ENCODE data around the gene ZDHHC3. TPM values are rescaled to one million over a fixed set of nuclear protein-coding genes. Genes with fewer than 3 reads are reported as not detected.

The ZDHHC3 gene
- total RNA-seq, 1 experiment from 2014 or later: 49.5 TPM

- DNase-seq (ENCODE audit: low read depth, low spot score) (no peak), ATAC-seq (no peak)
- Histone ChIP-seq H3K4me1 (ENCODE audit: control insufficient read depth, insufficient read depth, low read length) (no peaks in the 10 kb centered on the region), H3K27me3 (ENCODE audit: control insufficient read depth, insufficient read depth, low read length) (no peaks in the 10 kb centered on the region), H3K27ac (ENCODE audit: low read length) (no peak overlapping the region), H3K9me3 (ENCODE audit: control insufficient read depth, insufficient read depth, low read depth, low read length) (no peaks in the 10 kb centered on the region), H3K4me3 (ENCODE audit: low read depth in 2 of 2, low read length in 2 of 2) (no peak overlapping the region), H3K36me3 (ENCODE audit: control insufficient read depth, insufficient read depth, low read length) (no peaks in the 10 kb centered on the region)
- intact Hi-C loops (cut with micrococcal nuclease; ENCODE audit: unreplicated experiment) (no loop called here), in situ Hi-C loops (cut with HindIII; ENCODE audit: low pct_unique_long_range_greater_than_20kb, low sequenced_read_pairs) (no loop called here)
- POLR2A ChIA-PET: no interaction called here
- no peak for TF ChIP-seq POLR2AphosphoS5 (IDR thresholded peaks at IDR 0.05; ENCODE audit: low read depth, low read length)
- TF ChIP-seq TCF7L2 (IDR thresholded peaks at IDR 0.05; ENCODE audit: low read depth, low read length): no peak
- TF ChIP-seq CTCF (IDR thresholded peaks at IDR 0.05): no peak
- no peak for TF ChIP-seq SIN3A (IDR thresholded peaks at IDR 0.05; ENCODE audit: borderline replicate concordance, insufficient read depth, low read depth, low read length)
- TF ChIP-seq, protein P1, sequence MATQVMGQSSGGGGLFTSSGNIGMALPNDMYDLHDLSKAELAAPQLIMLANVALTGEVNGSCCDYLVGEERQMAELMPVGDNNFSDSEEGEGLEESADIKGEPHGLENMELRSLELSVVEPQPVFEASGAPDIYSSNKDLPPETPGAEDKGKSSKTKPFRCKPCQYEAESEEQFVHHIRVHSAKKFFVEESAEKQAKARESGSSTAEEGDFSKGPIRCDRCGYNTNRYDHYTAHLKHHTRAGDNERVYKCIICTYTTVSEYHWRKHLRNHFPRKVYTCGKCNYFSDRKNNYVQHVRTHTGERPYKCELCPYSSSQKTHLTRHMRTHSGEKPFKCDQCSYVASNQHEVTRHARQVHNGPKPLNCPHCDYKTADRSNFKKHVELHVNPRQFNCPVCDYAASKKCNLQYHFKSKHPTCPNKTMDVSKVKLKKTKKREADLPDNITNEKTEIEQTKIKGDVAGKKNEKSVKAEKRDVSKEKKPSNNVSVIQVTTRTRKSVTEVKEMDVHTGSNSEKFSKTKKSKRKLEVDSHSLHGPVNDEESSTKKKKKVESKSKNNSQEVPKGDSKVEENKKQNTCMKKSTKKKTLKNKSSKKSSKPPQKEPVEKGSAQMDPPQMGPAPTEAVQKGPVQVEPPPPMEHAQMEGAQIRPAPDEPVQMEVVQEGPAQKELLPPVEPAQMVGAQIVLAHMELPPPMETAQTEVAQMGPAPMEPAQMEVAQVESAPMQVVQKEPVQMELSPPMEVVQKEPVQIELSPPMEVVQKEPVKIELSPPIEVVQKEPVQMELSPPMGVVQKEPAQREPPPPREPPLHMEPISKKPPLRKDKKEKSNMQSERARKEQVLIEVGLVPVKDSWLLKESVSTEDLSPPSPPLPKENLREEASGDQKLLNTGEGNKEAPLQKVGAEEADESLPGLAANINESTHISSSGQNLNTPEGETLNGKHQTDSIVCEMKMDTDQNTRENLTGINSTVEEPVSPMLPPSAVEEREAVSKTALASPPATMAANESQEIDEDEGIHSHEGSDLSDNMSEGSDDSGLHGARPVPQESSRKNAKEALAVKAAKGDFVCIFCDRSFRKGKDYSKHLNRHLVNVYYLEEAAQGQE (IDR thresholded peaks at IDR 0.05; ENCODE audit: insufficient read depth in 1 of 2, low read depth in 2 of 2, low read length in 1 of 2): no peak
- CTCF ChIA-PET: no interaction called here
- BruUV-seq (replicated peaks): no TSS peak
These were observed 31.1 kb upstream of the ZDHHC3 start for GRCh38 chr3:45007091-45007490.

GRCh38 chr3:45003859-45004258, 27.9 kb upstream of the ZDHHC3 start:
- POLR2A ChIA-PET: no interaction called here
- H3K4me1 ChIP-seq (ENCODE audit: control insufficient read depth, insufficient read depth, low read length): no peaks in the 10 kb centered on the region
- intact Hi-C loops (cut with micrococcal nuclease; ENCODE audit: unreplicated experiment): no loop called here
- DNase-seq (ENCODE audit: low read depth, low spot score) (no peak), ATAC-seq (no peak)
- BruUV-seq (replicated peaks): no TSS peak
- no peak overlapping the region for H3K27ac ChIP-seq (ENCODE audit: low read length)
- H3K4me3 ChIP-seq (ENCODE audit: low read depth in 2 of 2, low read length in 2 of 2): no peak overlapping the region
- CTCF ChIA-PET: no interaction called here
- in situ Hi-C loops (cut with HindIII; ENCODE audit: low pct_unique_long_range_greater_than_20kb, low sequenced_read_pairs): no loop called here
- TF ChIP-seq TCF7L2 (IDR thresholded peaks at IDR 0.05; ENCODE audit: low read depth, low read length) (no peak), POLR2AphosphoS5 (IDR thresholded peaks at IDR 0.05; ENCODE audit: low read depth, low read length) (no peak), CTCF (IDR thresholded peaks at IDR 0.05) (no peak)
- no peaks in the 10 kb centered on the region for H3K9me3 ChIP-seq (ENCODE audit: control insufficient read depth, insufficient read depth, low read depth, low read length)
- H3K36me3 ChIP-seq (ENCODE audit: control insufficient read depth, insufficient read depth, low read length): peaks cover 5% of the 10 kb centered on the region
- no peaks in the 10 kb centered on the region for H3K27me3 ChIP-seq (ENCODE audit: control insufficient read depth, insufficient read depth, low read length)

DNA sequence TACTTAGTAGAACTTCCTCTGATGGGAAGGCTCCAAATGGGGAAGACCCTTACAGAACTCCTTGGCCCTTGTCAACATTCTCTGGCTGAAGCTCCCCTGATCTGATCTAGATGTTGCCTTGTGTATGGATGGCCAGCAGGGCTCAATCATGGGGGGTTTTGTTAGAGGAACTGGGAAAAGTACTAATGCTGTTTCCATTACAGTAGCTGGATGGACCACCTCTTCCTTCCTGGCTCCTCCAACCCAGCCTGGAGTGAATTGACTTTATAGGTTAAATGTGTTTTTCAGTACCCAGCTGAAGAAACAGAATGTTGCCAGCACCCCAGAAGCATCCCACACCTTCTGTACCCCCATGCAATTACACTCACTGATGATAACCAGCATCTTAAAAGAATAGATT, 27.4 kb upstream of the ZDHHC3 start:
- Histone ChIP-seq H3K4me3 (ENCODE audit: low read depth in 2 of 2, low read length in 2 of 2) (no peak overlapping the region), H3K36me3 (ENCODE audit: control insufficient read depth, insufficient read depth, low read length) (peaks cover 6% of the 10 kb centered on the region), H3K27ac (ENCODE audit: low read length) (no peak overlapping the region), H3K27me3 (ENCODE audit: control insufficient read depth, insufficient read depth, low read length) (no peaks in the 10 kb centered on the region), H3K4me1 (ENCODE audit: control insufficient read depth, insufficient read depth, low read length) (no peaks in the 10 kb centered on the region), H3K9me3 (ENCODE audit: control insufficient read depth, insufficient read depth, low read depth, low read length) (no peaks in the 10 kb centered on the region)
- ATAC-seq (no peak), DNase-seq (ENCODE audit: low read depth, low spot score) (no peak)
- intact Hi-C loops (cut with micrococcal nuclease; ENCODE audit: unreplicated experiment) (no loop called here), in situ Hi-C loops (cut with HindIII; ENCODE audit: low pct_unique_long_range_greater_than_20kb, low sequenced_read_pairs) (no loop called here)
- ChIA-PET POLR2A (no interaction called here), CTCF (no interaction called here)
- TF ChIP-seq CTCF (IDR thresholded peaks at IDR 0.05) (no peak), POLR2AphosphoS5 (IDR thresholded peaks at IDR 0.05; ENCODE audit: low read depth, low read length) (no peak), SIN3A (IDR thresholded peaks at IDR 0.05; ENCODE audit: borderline replicate concordance, insufficient read depth, low read depth, low read length) (no peak), TCF7L2 (IDR thresholded peaks at IDR 0.05; ENCODE audit: low read depth, low read length) (no peak)
- TF ChIP-seq, protein P1 (IDR thresholded peaks at IDR 0.05; ENCODE audit: insufficient read depth in 1 of 2, low read depth in 2 of 2, low read length in 1 of 2): no peak
- no TSS peak for BruUV-seq (replicated peaks)
